Karpas-422 (cell line): ENCODE data around the gene PTPRD. TPM values are rescaled to one million over a fixed set of nuclear protein-coding genes. Genes with fewer than 3 reads are reported as not detected.

Source experiments
- DNase-seq: peaks from one replicate; pipeline ENCODE4 v3.0.0-alpha.2; 2015
- H2AFZ ChIP-seq: fragments of 200-600 bp; sonication (generic); 2 replicates; pipeline ENCODE4 v1.6.1; 2014; ENCODE audit warnings: antibody characterized with exemption, low read length, mixed read lengths
- H3K27ac ChIP-seq: fragments of 200-600 bp; sonication (generic); 2 replicates; pipeline ENCODE4 v1.5.1; 2014; ENCODE audit warnings: mild to moderate bottlenecking, low read length, moderate library complexity
- H3K27me3 ChIP-seq: fragments of 200-600 bp; sonication (generic); 2 replicates; pipeline ENCODE4 v1.6.1; 2014; ENCODE audit warnings: low read length, mixed read lengths
- H3K36me3 ChIP-seq: fragments of 200-600 bp; sonication (generic); 2 replicates; pipeline ENCODE4 v1.6.1; 2014; ENCODE audit warnings: low read length, mixed read lengths; ENCODE audit not compliant: insufficient read depth
- H3K4me1 ChIP-seq: fragments of 200-600 bp; sonication (generic); 2 replicates; pipeline ENCODE4 v1.6.1; 2014; ENCODE audit warnings: mild to moderate bottlenecking, low read length, mixed read lengths
- H3K4me2 ChIP-seq: fragments of 200-600 bp; sonication (generic); 2 replicates; pipeline ENCODE4 v1.6.1; 2014; ENCODE audit warnings: low read length, low read depth, mild to moderate bottlenecking; ENCODE audit not compliant: poor library complexity, severe bottlenecking
- H3K4me3 ChIP-seq: fragments of 200-600 bp; sonication (generic); 2 replicates; pipeline ENCODE4 v1.5.1; 2014; ENCODE audit warnings: mild to moderate bottlenecking, antibody characterized with exemption, low read length, mixed read lengths
- H3K79me2 ChIP-seq: fragments of 200-600 bp; sonication (generic); 2 replicates; pipeline ENCODE4 v1.6.1; 2014; ENCODE audit warnings: mild to moderate bottlenecking, low read length, mixed read lengths
- H3K9ac ChIP-seq: fragments of 200-600 bp; sonication (generic); 2 replicates; pipeline ENCODE4 v1.6.0; 2014; ENCODE audit warnings: low read length
- H3K9me2 ChIP-seq: fragments of 200-600 bp; sonication (generic), shearing (Covaris generic); replicated peaks from 2 replicates; pipeline ENCODE4 v1.6.0; 2014; ENCODE audit warnings: mild to moderate bottlenecking, low read length, moderate library complexity; ENCODE audit not compliant: insufficient read depth
- H3K9me3 ChIP-seq: fragments of 300-700, 200-600 bp; sonication (generic); 2 replicates; pipeline ENCODE4 v1.6.1; 2014; ENCODE audit warnings: low read length, mixed read lengths
- H4K20me1 ChIP-seq: fragments of 200-600 bp; sonication (generic); 2 replicates; pipeline ENCODE4 v1.6.1; 2014; ENCODE audit warnings: mild to moderate bottlenecking, antibody characterized with exemption, low read length, low read depth; ENCODE audit not compliant: insufficient read depth
- total RNA-seq: library from RNA; depleted of rRNA; stranded (reverse); fragments of >200 nt; shearing (Covaris generic); gene quantifications from 2 replicates; pipeline ENCODE4 v1.2.3, GENCODE V29; 2014; ENCODE audit warnings: low replicate concordance

PTPRD gene
- total RNA-seq, 1 experiment from 2014 or later = 0.63 TPM

- Histone ChIP-seq H3K9me2 (no peaks in the 10 kb centered on the region), H3K79me2 (no peaks in the 10 kb centered on the region), H3K4me1 (no peaks in the 10 kb centered on the region), H4K20me1 (no peaks in the 10 kb centered on the region), H3K9me3 (peaks cover 9% of the 10 kb centered on the region; the same call in 1 of the 2 replicates), H3K9ac (no peak overlapping the region), H3K4me2 (no peak overlapping the region), H2AFZ (no peak overlapping the region), H3K36me3 (no peaks in the 10 kb centered on the region), H3K27ac (no peak overlapping the region), H3K27me3 (no peaks in the 10 kb centered on the region), H3K4me3 (no peak overlapping the region)
- no peak for DNase-seq
Measured at GRCh38 chr9:8419596-8420275, 2193.1 kb downstream of the PTPRD start.

- Histone ChIP-seq H3K27ac (no peak overlapping the region), H3K4me2 (no peak overlapping the region), H3K9me3 (peaks cover 16% of the 10 kb centered on the region), H3K27me3 (no peaks in the 10 kb centered on the region), H3K9ac (no peak overlapping the region), H2AFZ (no peak overlapping the region), H3K36me3 (no peaks in the 10 kb centered on the region), H3K4me1 (no peaks in the 10 kb centered on the region), H4K20me1 (no peaks in the 10 kb centered on the region), H3K4me3 (no peak overlapping the region), H3K79me2 (no peaks in the 10 kb centered on the region), H3K9me2 (no peaks in the 10 kb centered on the region)
- DNase-seq = no peak
Measured at GRCh38 chr9:8417341-8417740, 2195.5 kb downstream of the PTPRD start.

- Histone ChIP-seq H3K9me2 (no peaks in the 10 kb centered on the region), H4K20me1 (no peaks in the 10 kb centered on the region), H3K9ac (no peak overlapping the region), H3K4me3 (no peak overlapping the region), H3K4me2 (no peak overlapping the region), H3K36me3 (no peaks in the 10 kb centered on the region), H3K4me1 (no peaks in the 10 kb centered on the region), H2AFZ (no peak overlapping the region), H3K27me3 (no peaks in the 10 kb centered on the region), H3K79me2 (no peaks in the 10 kb centered on the region), H3K27ac (no peak overlapping the region), H3K9me3 (peaks cover 9% of the 10 kb centered on the region; the same call in 1 of the 2 replicates)
- no peak for DNase-seq
Measured at GRCh38 chr9:8412327-8412726, 2200.5 kb downstream of the PTPRD start.

- no peaks in the 10 kb centered on the region for H3K4me1 ChIP-seq
- H3K4me2 ChIP-seq = no peak overlapping the region
- H4K20me1 ChIP-seq = no peaks in the 10 kb centered on the region
- H3K4me3 ChIP-seq = no peak overlapping the region
- no peaks in the 10 kb centered on the region for H3K79me2 ChIP-seq
- H3K9me3 ChIP-seq = peaks cover 10% of the 10 kb centered on the region
- H3K27me3 ChIP-seq = no peaks in the 10 kb centered on the region
- no peak overlapping the region for H2AFZ ChIP-seq
- no peaks in the 10 kb centered on the region for H3K36me3 ChIP-seq
- no peak for DNase-seq
- H3K9me2 ChIP-seq = no peaks in the 10 kb centered on the region
- H3K9ac ChIP-seq = no peak overlapping the region
- no peak overlapping the region for H3K27ac ChIP-seq
Measured at GRCh38 chr9:8408575-8409190, 2204.1 kb downstream of the PTPRD start.

GRCh38 chr9:8401961-8402705, 2210.7 kb downstream of the PTPRD start:
- no peaks in the 10 kb centered on the region for H3K79me2 ChIP-seq
- H3K27me3 ChIP-seq = no peaks in the 10 kb centered on the region
- H3K9me2 ChIP-seq = no peaks in the 10 kb centered on the region
- no peaks in the 10 kb centered on the region for H4K20me1 ChIP-seq
- H3K9me3 ChIP-seq = peaks cover 17% of the 10 kb centered on the region
- no peaks in the 10 kb centered on the region for H3K36me3 ChIP-seq
- no peaks in the 10 kb centered on the region for H3K4me1 ChIP-seq
- DNase-seq = no peak
- no peak overlapping the region for H3K9ac ChIP-seq
- H3K4me3 ChIP-seq = no peak overlapping the region
- no peak overlapping the region for H3K4me2 ChIP-seq
- no peak overlapping the region for H2AFZ ChIP-seq
- no peak overlapping the region for H3K27ac ChIP-seq

GRCh38 chr9:8400378-8400777, 2212.4 kb downstream of the PTPRD start:
- no peaks in the 10 kb centered on the region for H3K36me3 ChIP-seq
- no peaks in the 10 kb centered on the region for H3K9me2 ChIP-seq
- DNase-seq = no peak
- no peaks in the 10 kb centered on the region for H3K27me3 ChIP-seq
- H4K20me1 ChIP-seq = no peaks in the 10 kb centered on the region
- no peaks in the 10 kb centered on the region for H3K4me1 ChIP-seq
- H3K9ac ChIP-seq = no peak overlapping the region
- no peak overlapping the region for H2AFZ ChIP-seq
- no peak overlapping the region for H3K27ac ChIP-seq
- H3K9me3 ChIP-seq = peaks cover 17% of the 10 kb centered on the region
- H3K4me2 ChIP-seq = no peak overlapping the region
- H3K79me2 ChIP-seq = no peaks in the 10 kb centered on the region
- H3K4me3 ChIP-seq = no peak overlapping the region

GRCh38 chr9:8395022-8395421, 2217.8 kb downstream of the PTPRD start:
- no peak for DNase-seq
- H3K9me3 ChIP-seq = peaks cover 24% of the 10 kb centered on the region
- H3K4me3 ChIP-seq = no peak overlapping the region
- no peaks in the 10 kb centered on the region for H3K4me1 ChIP-seq
- H3K27me3 ChIP-seq = no peaks in the 10 kb centered on the region
- H3K9me2 ChIP-seq = no peaks in the 10 kb centered on the region
- H3K4me2 ChIP-seq = no peak overlapping the region
- H3K9ac ChIP-seq = no peak overlapping the region
- no peak overlapping the region for H3K27ac ChIP-seq
- H4K20me1 ChIP-seq = no peaks in the 10 kb centered on the region
- no peak overlapping the region for H2AFZ ChIP-seq
- no peaks in the 10 kb centered on the region for H3K79me2 ChIP-seq
- no peaks in the 10 kb centered on the region for H3K36me3 ChIP-seq

- Histone ChIP-seq H3K9ac (no peak overlapping the region), H4K20me1 (no peaks in the 10 kb centered on the region), H3K9me2 (no peaks in the 10 kb centered on the region), H3K27ac (no peak overlapping the region), H3K36me3 (no peaks in the 10 kb centered on the region), H3K4me1 (no peaks in the 10 kb centered on the region), H2AFZ (no peak overlapping the region), H3K27me3 (no peaks in the 10 kb centered on the region), H3K4me3 (no peak overlapping the region), H3K4me2 (no peak overlapping the region), H3K9me3 (peaks cover 19% of the 10 kb centered on the region), H3K79me2 (no peaks in the 10 kb centered on the region)
- DNase-seq = no peak
Measured at GRCh38 chr9:8394341-8394740, 2218.5 kb downstream of the PTPRD start.
